OCI-LY1 (cell line): Measurements from ENCODE around the gene OR10A6.

Experiments
- EZH2 ChIP-seq: fragments of 200-600 bp; sonication (generic), shearing (Covaris generic); IDR thresholded peaks from 2 replicates; pipeline ENCODE4 v1.8.0; 2017; ENCODE audit warnings: borderline replicate concordance, mixed run types, mild to moderate bottlenecking, antibody characterized with exemption, low read length, moderate library complexity, mixed read lengths
- TF ChIP-seq, protein P1 (sequence below): fragments of 200-600 bp; sonication (generic), shearing (Covaris generic); IDR thresholded peaks from 2 replicates; pipeline ENCODE4 v1.5.1; 2017; ENCODE audit warnings: mild to moderate bottlenecking, antibody characterized with exemption, low read length, moderate library complexity, mixed read lengths

DNA sequence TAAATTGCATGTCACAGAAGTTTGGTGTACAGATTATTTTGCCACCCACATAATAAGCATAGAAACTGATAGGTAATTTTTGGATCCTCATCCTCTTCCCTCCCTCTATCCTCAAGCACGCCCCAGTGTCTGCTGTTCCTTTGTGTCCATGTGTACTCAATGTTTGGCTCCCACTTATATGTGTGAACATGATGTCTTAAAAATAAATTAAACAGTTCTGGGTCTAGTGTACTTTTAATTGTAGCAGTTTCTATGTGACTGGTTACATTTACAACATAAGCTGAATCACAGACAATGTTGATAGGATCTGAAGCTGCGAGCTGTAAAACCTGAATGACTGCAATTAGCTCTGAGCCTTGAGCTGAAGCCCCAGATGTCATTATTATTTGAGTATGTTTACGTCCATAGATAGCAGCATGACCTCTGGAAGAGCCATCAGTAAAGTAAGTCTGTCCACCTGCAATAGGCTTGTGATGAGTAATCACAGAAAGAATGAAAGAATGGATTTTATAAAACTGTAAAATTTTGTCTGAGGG is 29.7 kb downstream of the OR10A6 start:
- TF ChIP-seq, protein P1, sequence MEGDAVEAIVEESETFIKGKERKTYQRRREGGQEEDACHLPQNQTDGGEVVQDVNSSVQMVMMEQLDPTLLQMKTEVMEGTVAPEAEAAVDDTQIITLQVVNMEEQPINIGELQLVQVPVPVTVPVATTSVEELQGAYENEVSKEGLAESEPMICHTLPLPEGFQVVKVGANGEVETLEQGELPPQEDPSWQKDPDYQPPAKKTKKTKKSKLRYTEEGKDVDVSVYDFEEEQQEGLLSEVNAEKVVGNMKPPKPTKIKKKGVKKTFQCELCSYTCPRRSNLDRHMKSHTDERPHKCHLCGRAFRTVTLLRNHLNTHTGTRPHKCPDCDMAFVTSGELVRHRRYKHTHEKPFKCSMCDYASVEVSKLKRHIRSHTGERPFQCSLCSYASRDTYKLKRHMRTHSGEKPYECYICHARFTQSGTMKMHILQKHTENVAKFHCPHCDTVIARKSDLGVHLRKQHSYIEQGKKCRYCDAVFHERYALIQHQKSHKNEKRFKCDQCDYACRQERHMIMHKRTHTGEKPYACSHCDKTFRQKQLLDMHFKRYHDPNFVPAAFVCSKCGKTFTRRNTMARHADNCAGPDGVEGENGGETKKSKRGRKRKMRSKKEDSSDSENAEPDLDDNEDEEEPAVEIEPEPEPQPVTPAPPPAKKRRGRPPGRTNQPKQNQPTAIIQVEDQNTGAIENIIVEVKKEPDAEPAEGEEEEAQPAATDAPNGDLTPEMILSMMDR, result no peak
- TF ChIP-seq EZH2, result no peak
